H1 (cell line): ENCODE results near the gene GPR155.

Experiments
- CTCF ChIP-seq, 3 experiments: IDR thresholded peaks; 1 replicate in 2 of 3; 2 replicates in 1 of 3; pipeline versions ENCODE4 v1.5.1 to v1.6.1; 2011; ENCODE audit warnings: low read length in 3 of 3, mild to moderate bottlenecking in 3 of 3, inconsistent platforms in 2 of 3, low read depth in 1 of 3, moderate library complexity in 1 of 3; ENCODE audit not compliant: insufficient read depth in 1 of 3; ENCODE audit errors: control extremely low read depth in 1 of 3
- POLR2A ChIP-seq, 2 experiments: IDR thresholded peaks; 1 replicate in 1 of 2; 2 replicates in 1 of 2; pipeline ENCODE4 v1.6.1; 2011; ENCODE audit warnings: low read depth in 2 of 2, low read length in 2 of 2, mild to moderate bottlenecking in 2 of 2; ENCODE audit errors: control extremely low read depth in 1 of 2
- POLR2AphosphoS5 ChIP-seq: IDR thresholded peaks from 2 replicates; pipeline ENCODE4 v1.6.1; 2011; ENCODE audit warnings: low read depth, low read length
- SP2 ChIP-seq: IDR thresholded peaks from 2 replicates; pipeline ENCODE4 v1.6.1; 2012; ENCODE audit warnings: mild to moderate bottlenecking, low read length, inconsistent platforms

GRCh38 chr2:174524527-174524926, 37.7 kb upstream of the GPR155 start:
- TF ChIP-seq POLR2A (IDR thresholded peaks at IDR 0.05; ENCODE audit: control extremely low read depth in 1 of 2, low read depth in 2 of 2, low read length in 2 of 2) (no peak), CTCF (IDR thresholded peaks at IDR 0.05; ENCODE audit: control extremely low read depth in 1 of 3, insufficient read depth in 1 of 3, low read depth in 1 of 3, low read length in 3 of 3) (no peak), POLR2AphosphoS5 (no peak), SP2 (no peak)
